Measurements from ENCODE around the gene LTC4S.

DNA sequence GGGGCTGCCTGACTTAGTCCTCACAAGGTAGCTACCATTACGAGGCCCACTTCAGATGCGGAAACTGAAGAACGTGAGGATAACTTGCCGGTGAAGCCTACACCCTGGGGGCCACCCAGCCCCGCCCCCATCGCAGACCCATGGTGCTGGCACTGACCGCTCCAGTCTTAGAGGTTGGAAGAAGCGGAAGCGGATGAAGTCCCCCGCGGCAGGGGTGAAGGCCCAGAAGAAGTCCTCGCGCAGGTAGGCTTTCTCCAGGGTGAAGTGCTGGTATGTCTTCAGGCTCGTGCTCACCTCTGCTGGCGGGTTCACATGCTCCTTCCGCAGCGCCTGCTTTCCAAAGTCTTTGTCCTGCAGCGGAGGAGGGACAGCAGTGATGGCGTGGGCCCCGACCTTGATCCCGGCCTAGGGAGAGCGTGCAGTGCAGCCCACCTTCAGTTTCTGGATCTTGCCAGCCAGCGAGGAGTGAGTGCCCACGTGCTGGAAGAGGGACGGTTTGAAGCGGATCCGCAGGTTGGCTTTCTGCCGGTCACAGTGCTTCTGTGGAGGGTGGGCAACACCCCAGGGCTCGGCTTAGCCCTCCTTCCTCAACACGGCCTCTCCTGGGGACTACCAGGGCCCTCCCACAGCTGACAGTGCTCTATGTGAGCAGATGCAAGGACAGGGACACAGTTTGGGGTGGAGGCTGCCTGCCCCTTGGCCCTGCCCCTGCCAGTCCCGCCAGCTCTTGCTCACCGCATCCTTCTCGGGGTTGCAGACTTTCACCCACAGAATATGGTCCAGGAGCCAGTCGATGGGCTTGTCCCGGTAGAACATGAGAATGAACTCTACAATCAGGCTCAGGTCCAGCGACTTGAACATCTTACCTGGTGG is 5.2 kb downstream of the LTC4S start:
- TF ChIP-seq, protein P1, sequence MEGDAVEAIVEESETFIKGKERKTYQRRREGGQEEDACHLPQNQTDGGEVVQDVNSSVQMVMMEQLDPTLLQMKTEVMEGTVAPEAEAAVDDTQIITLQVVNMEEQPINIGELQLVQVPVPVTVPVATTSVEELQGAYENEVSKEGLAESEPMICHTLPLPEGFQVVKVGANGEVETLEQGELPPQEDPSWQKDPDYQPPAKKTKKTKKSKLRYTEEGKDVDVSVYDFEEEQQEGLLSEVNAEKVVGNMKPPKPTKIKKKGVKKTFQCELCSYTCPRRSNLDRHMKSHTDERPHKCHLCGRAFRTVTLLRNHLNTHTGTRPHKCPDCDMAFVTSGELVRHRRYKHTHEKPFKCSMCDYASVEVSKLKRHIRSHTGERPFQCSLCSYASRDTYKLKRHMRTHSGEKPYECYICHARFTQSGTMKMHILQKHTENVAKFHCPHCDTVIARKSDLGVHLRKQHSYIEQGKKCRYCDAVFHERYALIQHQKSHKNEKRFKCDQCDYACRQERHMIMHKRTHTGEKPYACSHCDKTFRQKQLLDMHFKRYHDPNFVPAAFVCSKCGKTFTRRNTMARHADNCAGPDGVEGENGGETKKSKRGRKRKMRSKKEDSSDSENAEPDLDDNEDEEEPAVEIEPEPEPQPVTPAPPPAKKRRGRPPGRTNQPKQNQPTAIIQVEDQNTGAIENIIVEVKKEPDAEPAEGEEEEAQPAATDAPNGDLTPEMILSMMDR (IDR thresholded peaks at IDR 0.05; ENCODE audit: borderline replicate concordance, extremely low read depth, low read length, poor library complexity, severe bottlenecking), result no peak
- TF ChIP-seq EZH2 (IDR thresholded peaks at IDR 0.05; ENCODE audit: borderline replicate concordance, low read depth, low read length, severe bottlenecking), result no peak
